HEK293 (cell line): Measurements from ENCODE around the gene NFAT5.

Experiments
- CTCF ChIA-PET: fragments of 350-600 bp; formaldehyde crosslinking; extraction: SDS; loops from one replicate; lab custom pipeline; 2021; ENCODE audit warnings: antibody characterized with exemption; lab: Yijun Ruan, JAX
- POLR2A ChIA-PET: fragments of 300-600 bp; formaldehyde crosslinking; extraction: SDS; loops from one replicate; lab custom pipeline; 2020; ENCODE audit warnings: antibody characterized with exemption, inconsistent platforms; lab: Yijun Ruan, JAX
- H3K27ac ChIP-seq: fragments of 200-500 bp; sonication (Bioruptor generic); 2 replicates; pipeline ENCODE4 v1.5.1; 2014; ENCODE audit warnings: low read depth, low read length, control low read depth, inconsistent platforms; ENCODE audit errors: extremely low read depth
- H3K36me3 ChIP-seq, 2 experiments: fragments of 200-500 bp in 1 of 2; sonication (Bioruptor generic) in 1 of 2; 1 replicate in 1 of 2; 2 replicates in 1 of 2; pipeline ENCODE4 v1.5.1; 2014 to 2017; ENCODE audit warnings: inconsistent platforms in 2 of 2, low read length in 2 of 2; ENCODE audit not compliant: control insufficient read depth in 2 of 2, insufficient read depth in 1 of 2
- H3K4me1 ChIP-seq: fragments of 200-500 bp; sonication (Bioruptor generic); 2 replicates; pipeline ENCODE4 v1.5.1; 2014; ENCODE audit warnings: mild to moderate bottlenecking, low read length, inconsistent platforms; ENCODE audit not compliant: control insufficient read depth, insufficient read depth
- H3K4me3 ChIP-seq: 2 replicates; pipeline ENCODE4 v1.5.1; 2011; ENCODE audit warnings: low read depth, mild to moderate bottlenecking, control low read depth, low read length, moderate library complexity
- H3K9me3 ChIP-seq: fragments of 200-500 bp; sonication (Bioruptor generic); 2 replicates; pipeline ENCODE4 v1.5.1; 2014; ENCODE audit warnings: low read depth, low read length, inconsistent platforms; ENCODE audit not compliant: control insufficient read depth, insufficient read depth
- GLI2 ChIP-seq: fragments of 450-650 bp; formaldehyde crosslinking; IDR thresholded peaks from 2 replicates; pipeline ENCODE4; 2017; ENCODE audit warnings: missing biosample characterization, missing genetic modification characterization, low read depth, borderline replicate concordance
- GLIS2 ChIP-seq: fragments of 450-650 bp; formaldehyde crosslinking; IDR thresholded peaks from 2 replicates; pipeline ENCODE4 v1.5.1; 2016; ENCODE audit warnings: missing biosample characterization, missing genetic modification characterization
- OVOL3 ChIP-seq: fragments of 450-650 bp; formaldehyde crosslinking; IDR thresholded peaks from 2 replicates; pipeline ENCODE4 v1.5.1; 2016; ENCODE audit warnings: missing biosample characterization, missing genetic modification characterization
- ZBTB21 ChIP-seq: fragments of 450-650 bp; formaldehyde crosslinking; IDR thresholded peaks from 2 replicates; pipeline ENCODE4 v1.5.1; 2017; ENCODE audit warnings: missing biosample characterization, missing genetic modification characterization
- ZFP3 ChIP-seq: fragments of 450-650 bp; formaldehyde crosslinking; IDR thresholded peaks from 2 replicates; pipeline ENCODE4 v1.5.1; 2016; ENCODE audit warnings: low read depth, missing biosample characterization, missing genetic modification characterization
- ZNF175 ChIP-seq: fragments of 450-650 bp; formaldehyde crosslinking; IDR thresholded peaks from 2 replicates; pipeline ENCODE4 v1.5.1; 2016; ENCODE audit warnings: missing biosample characterization, missing genetic modification characterization
- ZNF202 ChIP-seq: fragments of 450-650 bp; formaldehyde crosslinking; IDR thresholded peaks from 2 replicates; pipeline ENCODE4 v1.5.1; 2016; ENCODE audit warnings: missing biosample characterization, missing genetic modification characterization, borderline replicate concordance
- ZNF211 ChIP-seq: fragments of 450-650 bp; formaldehyde crosslinking; IDR thresholded peaks from 2 replicates; pipeline ENCODE4 v1.5.1; 2016; ENCODE audit warnings: low read depth, missing biosample characterization, missing genetic modification characterization
- ZNF23 ChIP-seq: fragments of 450-650 bp; formaldehyde crosslinking; IDR thresholded peaks from 2 replicates; pipeline ENCODE4 v1.5.1; 2016; ENCODE audit warnings: missing biosample characterization, missing genetic modification characterization, borderline replicate concordance
- ZNF354C ChIP-seq: fragments of 450-650 bp; formaldehyde crosslinking; IDR thresholded peaks from 2 replicates; pipeline ENCODE4 v1.5.1; 2016; ENCODE audit warnings: missing biosample characterization, missing genetic modification characterization, low read depth, borderline replicate concordance
- ZNF416 ChIP-seq: fragments of 450-650 bp; formaldehyde crosslinking; IDR thresholded peaks from 2 replicates; pipeline ENCODE4 v1.5.1; 2016; ENCODE audit warnings: missing biosample characterization, missing genetic modification characterization
- ZNF473 ChIP-seq: fragments of 450-650 bp; formaldehyde crosslinking; IDR thresholded peaks from 2 replicates; pipeline ENCODE4 v1.5.1; 2017; ENCODE audit warnings: missing biosample characterization, missing genetic modification characterization
- ZNF544 ChIP-seq: fragments of 450-650 bp; formaldehyde crosslinking; IDR thresholded peaks from 2 replicates; pipeline ENCODE4 v1.5.0; 2017; ENCODE audit warnings: missing biosample characterization, missing genetic modification characterization
- ZNF558 ChIP-seq: fragments of 450-650 bp; formaldehyde crosslinking; IDR thresholded peaks from 2 replicates; pipeline ENCODE4 v1.5.1; 2016; ENCODE audit warnings: missing biosample characterization, missing genetic modification characterization
- ZNF585B ChIP-seq: fragments of 450-650 bp; formaldehyde crosslinking; IDR thresholded peaks from 2 replicates; pipeline ENCODE4 v1.5.1; 2016; ENCODE audit warnings: missing biosample characterization, missing genetic modification characterization
- ZNF629 ChIP-seq: fragments of 450-650 bp; formaldehyde crosslinking; IDR thresholded peaks from 2 replicates; pipeline ENCODE4 v1.5.1; 2017; ENCODE audit warnings: missing biosample characterization, missing genetic modification characterization
- ZNF837 ChIP-seq: fragments of 450-650 bp; formaldehyde crosslinking; IDR thresholded peaks from 2 replicates; pipeline ENCODE4 v1.5.1; 2016; ENCODE audit warnings: missing biosample characterization, missing genetic modification characterization
- TF ChIP-seq, protein P1 (sequence below): IDR thresholded peaks from 2 replicates; pipeline ENCODE4 v1.6.1; 2011; ENCODE audit warnings: mild to moderate bottlenecking, low read depth, low read length, borderline replicate concordance
- TF ChIP-seq, protein P2 (sequence below): fragments of 450-650 bp; formaldehyde crosslinking; IDR thresholded peaks from 2 replicates; pipeline ENCODE4 v1.5.1; 2016; ENCODE audit warnings: missing biosample characterization, missing genetic modification characterization
- TF ChIP-seq, protein P3 (sequence below): fragments of 450-650 bp; formaldehyde crosslinking; IDR thresholded peaks from 2 replicates; pipeline ENCODE4 v1.5.1; 2017; ENCODE audit warnings: missing biosample characterization, missing genetic modification characterization

NFAT5 gene

DNA sequence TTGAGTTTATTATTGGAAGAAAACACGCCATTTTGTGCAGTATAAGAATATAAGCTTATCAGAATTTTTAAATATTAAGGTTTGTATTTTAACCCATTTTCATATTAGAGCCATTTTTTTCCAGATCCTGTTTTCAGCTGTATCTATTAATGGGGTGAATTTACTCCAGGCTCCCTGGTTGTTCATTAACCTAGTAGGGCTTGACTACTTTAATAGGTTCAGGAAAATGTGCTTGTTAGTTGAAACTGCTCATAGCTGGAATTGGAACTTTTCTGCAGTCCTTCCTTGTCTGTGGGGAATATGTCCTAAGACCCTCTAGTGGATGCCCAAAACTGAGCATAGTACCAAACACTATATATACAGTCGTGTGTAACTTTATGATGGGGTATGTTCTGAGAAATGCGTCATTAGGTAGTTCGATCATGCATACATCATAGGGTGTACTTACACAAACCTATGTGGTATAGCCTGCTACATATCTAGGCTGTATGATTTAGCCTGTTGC lies 28.0 kb downstream of the NFAT5 start:
- no peak overlapping the region for H3K4me3 ChIP-seq
- no peak for TF ChIP-seq ZNF202
- no peak for TF ChIP-seq ZNF175
- TF ChIP-seq GLIS2: no peak
- no peak for TF ChIP-seq ZNF354C (tag by site-specific recombination)
- TF ChIP-seq ZNF416: no peak
- no peak for TF ChIP-seq ZNF211 (tag by site-specific recombination)
- TF ChIP-seq ZNF585B (tag by site-specific recombination): no peak
- no peak for TF ChIP-seq GLI2 (tag by site-specific recombination)
- TF ChIP-seq, protein P1, sequence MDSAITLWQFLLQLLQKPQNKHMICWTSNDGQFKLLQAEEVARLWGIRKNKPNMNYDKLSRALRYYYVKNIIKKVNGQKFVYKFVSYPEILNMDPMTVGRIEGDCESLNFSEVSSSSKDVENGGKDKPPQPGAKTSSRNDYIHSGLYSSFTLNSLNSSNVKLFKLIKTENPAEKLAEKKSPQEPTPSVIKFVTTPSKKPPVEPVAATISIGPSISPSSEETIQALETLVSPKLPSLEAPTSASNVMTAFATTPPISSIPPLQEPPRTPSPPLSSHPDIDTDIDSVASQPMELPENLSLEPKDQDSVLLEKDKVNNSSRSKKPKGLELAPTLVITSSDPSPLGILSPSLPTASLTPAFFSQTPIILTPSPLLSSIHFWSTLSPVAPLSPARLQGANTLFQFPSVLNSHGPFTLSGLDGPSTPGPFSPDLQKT: no peak
- no peak for TF ChIP-seq ZNF544
- TF ChIP-seq, protein P2, sequence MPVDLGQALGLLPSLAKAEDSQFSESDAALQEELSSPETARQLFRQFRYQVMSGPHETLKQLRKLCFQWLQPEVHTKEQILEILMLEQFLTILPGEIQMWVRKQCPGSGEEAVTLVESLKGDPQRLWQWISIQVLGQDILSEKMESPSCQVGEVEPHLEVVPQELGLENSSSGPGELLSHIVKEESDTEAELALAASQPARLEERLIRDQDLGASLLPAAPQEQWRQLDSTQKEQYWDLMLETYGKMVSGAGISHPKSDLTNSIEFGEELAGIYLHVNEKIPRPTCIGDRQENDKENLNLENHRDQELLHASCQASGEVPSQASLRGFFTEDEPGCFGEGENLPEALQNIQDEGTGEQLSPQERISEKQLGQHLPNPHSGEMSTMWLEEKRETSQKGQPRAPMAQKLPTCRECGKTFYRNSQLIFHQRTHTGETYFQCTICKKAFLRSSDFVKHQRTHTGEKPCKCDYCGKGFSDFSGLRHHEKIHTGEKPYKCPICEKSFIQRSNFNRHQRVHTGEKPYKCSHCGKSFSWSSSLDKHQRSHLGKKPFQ: no peak
- TF ChIP-seq, all 188 proteins: peak for 0
- no peak overlapping the region for H3K27ac ChIP-seq
- no peaks in the 10 kb centered on the region; a peak in 2 of 3 replicates for H3K36me3 ChIP-seq
- ChIA-PET POLR2A (no interaction called here), CTCF (no interaction called here)
- H3K4me1 ChIP-seq: 0 out of 2 replicates have a peak, but pooled peaks cover 5% of the 10 kb centered on the region
- H3K9me3 ChIP-seq: no peaks in the 10 kb centered on the region

DNA sequence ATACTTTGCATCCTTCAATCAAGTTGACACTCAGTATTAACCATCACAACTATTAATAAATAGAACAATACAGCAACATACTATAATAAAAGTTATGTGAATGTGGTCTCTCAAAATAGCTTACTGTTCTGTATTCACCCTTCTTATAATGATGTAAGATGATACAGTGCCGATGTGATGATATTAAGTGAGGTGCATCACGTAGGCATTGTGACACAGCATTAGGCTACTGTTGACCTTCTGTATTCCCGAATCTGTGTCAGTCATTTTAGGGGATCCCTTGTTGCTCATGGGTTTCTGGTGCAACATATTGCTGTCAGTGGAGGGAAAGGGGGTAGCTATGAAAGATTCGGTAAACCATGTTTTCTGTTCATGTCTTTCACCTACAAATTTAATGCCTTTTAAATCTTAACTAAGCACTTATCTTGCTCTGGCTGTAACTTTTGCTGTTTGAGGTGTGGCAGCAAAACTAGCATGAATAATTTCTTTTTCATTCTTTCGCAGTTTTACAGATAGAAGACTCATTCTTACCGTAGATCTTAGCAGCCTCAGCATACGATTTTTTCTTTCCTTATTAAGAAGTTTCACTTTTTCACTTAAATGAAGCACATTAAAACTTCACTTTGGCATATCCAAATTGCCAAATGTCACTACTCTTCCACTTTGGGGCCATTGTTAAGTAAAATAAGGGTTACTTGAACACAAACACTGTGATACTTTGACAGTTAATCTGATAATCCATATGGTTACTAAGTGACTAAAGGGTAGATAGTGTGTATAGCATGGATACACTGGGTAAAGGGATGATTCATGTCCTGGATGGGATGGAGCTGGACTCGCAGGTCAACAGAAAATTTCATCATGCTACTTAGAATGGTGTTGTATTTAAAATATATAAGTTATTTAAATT lies 29.6 kb downstream of the NFAT5 start:
- no peak overlapping the region for H3K27ac ChIP-seq
- CTCF ChIA-PET: interaction anchor here (0.6 kb wide), 1 partner anchor 62 kb away, joined by 4 read pairs; no protein-coding TSS in a partner anchor
- TF ChIP-seq ZNF558 (tag by site-specific recombination) (no peak), ZBTB21 (tag by site-specific recombination) (peak; percentile 26; the same call in 1 of the 2 replicates), ZNF629 (tag by site-specific recombination) (0 out of 2 replicates have a peak, but pooled peaks have one; percentile 20), OVOL3 (tag by site-specific recombination) (no peak), ZFP3 (no peak), ZNF23 (no peak), ZNF473 (tag by site-specific recombination) (no peak), ZNF837 (tag by site-specific recombination) (no peak)
- TF ChIP-seq, protein P3, sequence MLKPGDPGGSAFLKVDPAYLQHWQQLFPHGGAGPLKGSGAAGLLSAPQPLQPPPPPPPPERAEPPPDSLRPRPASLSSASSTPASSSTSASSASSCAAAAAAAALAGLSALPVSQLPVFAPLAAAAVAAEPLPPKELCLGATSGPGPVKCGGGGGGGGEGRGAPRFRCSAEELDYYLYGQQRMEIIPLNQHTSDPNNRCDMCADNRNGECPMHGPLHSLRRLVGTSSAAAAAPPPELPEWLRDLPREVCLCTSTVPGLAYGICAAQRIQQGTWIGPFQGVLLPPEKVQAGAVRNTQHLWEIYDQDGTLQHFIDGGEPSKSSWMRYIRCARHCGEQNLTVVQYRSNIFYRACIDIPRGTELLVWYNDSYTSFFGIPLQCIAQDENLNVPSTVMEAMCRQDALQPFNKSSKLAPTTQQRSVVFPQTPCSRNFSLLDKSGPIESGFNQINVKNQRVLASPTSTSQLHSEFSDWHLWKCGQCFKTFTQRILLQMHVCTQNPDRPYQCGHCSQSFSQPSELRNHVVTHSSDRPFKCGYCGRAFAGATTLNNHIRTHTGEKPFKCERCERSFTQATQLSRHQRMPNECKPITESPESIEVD (tag by site-specific recombination): peak; percentile 28; the same call in 1 of the 2 replicates
- TF ChIP-seq, protein P1: no peak
- TF ChIP-seq, all 188 proteins: peak for 3

More for the DNA sequence above, 29.6 kb downstream of the NFAT5 start:
- no peak overlapping the region for H3K4me3 ChIP-seq
- 0 out of 2 replicates have a peak, but pooled peaks cover 3% of the 10 kb centered on the region for H3K4me1 ChIP-seq
- no peaks in the 10 kb centered on the region; a peak in 2 of 3 replicates for H3K36me3 ChIP-seq
- H3K9me3 ChIP-seq: no peaks in the 10 kb centered on the region
- POLR2A ChIA-PET: interaction anchor here (0.6 kb wide), 1 partner anchor 53 kb away, joined by 3 read pairs; no protein-coding TSS in a partner anchor
